Ishikawa (cell line): ENCODE results near the gene KCND3.

Experiments
- CEBPB ChIP-seq: IDR thresholded peaks from 2 replicates; pipeline ENCODE4 v1.6.1; 2012
- FOXM1 ChIP-seq: IDR thresholded peaks from 2 replicates; pipeline ENCODE4 v1.6.1; 2012; ENCODE audit warnings: low read depth, borderline replicate concordance
- REST ChIP-seq: IDR thresholded peaks from 2 replicates; pipeline ENCODE4 v1.6.1; 2012; ENCODE audit warnings: low read depth, mild to moderate bottlenecking
- TAF1 ChIP-seq: IDR thresholded peaks from 2 replicates; pipeline ENCODE4 v1.6.1; 2012; ENCODE audit warnings: low read depth, mild to moderate bottlenecking
- USF1 ChIP-seq: IDR thresholded peaks from 2 replicates; pipeline ENCODE4 v1.6.1; 2012

GRCh38 chr1:111909030-111909429, 80.4 kb downstream of the KCND3 start:
- TF ChIP-seq TAF1 = no peak
- TF ChIP-seq REST = no peak
- no peak for TF ChIP-seq FOXM1
- no peak for TF ChIP-seq CEBPB
- TF ChIP-seq USF1 = no peak
